GM18907 (cell line): Measurements from ENCODE around the gene PTPN9.
"Not testable (repeated sequence)": the region's sequence is repeated elsewhere in the genome, so short reads cannot be mapped to it uniquely, and the experiment has no call there.

Experiments
- ATAC-seq: cut with Tn5 transposase; IDR thresholded peaks from one replicate; pipeline ENCODE4 v1.9.1; 2021; ENCODE audit warnings: mild to moderate bottlenecking, moderate library complexity; ENCODE audit not compliant: unreplicated experiment

PTPN9 gene

DNA sequence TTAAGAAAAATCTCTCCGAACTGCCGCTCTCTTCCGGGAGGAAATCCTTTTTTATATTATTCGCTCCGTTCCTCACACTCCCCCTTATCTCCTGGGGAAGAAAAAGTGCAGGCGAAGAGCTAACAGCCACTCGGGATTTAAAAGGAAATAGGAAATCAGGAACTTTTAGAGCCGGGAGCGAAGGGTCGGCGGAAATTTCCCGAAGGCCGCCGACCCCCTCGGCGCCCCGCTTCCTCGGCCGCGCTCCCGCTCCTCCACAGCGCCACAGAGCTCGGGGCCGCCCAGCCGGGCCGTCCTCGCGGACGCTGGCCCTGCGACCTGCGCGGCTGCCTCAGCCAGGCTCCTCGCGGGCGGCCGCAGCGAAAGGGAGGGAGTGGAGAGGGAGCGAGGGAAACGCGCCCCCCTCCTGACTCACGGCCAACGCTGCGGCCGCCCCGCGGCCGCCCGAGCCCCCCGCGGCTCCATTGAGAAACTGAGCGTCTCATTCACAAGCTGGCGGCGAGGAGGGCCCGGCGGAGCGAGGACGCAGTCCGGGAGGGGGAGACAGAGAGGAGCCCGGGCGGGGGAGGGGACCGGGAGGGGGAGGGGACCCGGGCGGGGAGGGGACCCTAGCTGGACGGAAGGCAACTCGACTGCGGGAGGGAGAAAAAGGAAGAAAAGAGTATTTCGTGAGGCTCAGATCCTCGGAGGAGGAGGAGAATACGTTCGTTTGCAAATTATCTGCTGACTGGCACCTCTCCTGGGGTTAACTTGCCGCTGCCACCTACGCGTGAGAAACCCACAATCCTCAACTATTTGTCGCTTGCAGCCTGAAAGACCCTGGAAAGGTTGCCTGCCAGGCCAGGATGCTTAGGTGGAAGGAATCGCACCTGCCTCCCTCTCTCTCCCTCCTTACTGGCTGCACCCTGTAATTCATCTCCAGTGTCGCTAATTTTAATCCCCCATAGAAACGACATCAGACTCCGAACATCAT lies at the start of gene PTPN9:
Gene PTPN9 (minus strand): TSS at position 368 of the 973 bp plus-strand sequence. CDS start 539 bp downstream, outside the sequence.
- peak; percentile 58 for ATAC-seq

DNA sequence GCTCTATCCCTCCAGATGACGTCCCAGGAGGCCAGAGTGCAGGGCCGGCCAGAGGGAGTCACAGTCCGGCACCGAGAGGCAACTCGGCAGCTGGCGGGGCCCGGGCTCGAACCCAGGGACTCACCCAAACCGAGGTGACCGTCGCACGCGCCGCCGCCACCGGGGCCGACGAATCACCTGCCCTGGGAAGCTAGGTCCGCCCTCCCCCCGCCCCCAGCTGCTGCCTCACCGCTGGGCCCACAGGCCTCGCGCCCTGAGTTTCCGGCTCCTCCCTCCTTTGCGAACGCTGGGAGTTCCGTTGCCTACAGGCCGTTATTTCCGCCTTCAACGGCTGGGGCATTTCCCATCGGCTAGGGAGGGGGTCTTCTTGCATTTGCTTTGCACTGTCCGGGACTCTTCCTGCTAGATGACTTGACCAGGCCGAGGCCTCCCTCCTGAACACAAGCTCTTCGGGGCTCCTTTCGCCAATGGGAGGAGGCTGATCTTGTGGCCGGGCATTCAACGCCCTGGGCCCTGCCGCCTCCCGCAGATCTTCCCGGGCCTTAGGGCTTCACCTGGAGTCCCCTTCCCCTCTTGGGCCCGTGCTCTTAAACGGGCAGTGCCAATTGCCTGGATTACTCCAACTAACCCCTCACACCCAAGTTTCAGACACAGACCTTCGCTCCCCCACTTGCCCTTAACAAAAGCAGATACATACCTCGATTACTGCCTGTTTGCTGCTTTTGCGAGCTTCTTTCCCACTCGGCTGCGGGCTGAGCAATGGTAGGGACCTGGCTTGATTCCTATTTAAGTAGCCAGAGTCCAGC lies 46.6 kb upstream of the PTPN9 start, which contains the start of gene SNUPN:
Gene SNUPN (minus strand): TSS at position 184 of the 806 bp plus-strand sequence. CDS start 4,674 bp downstream, outside the sequence.
- peak; percentile 80 for ATAC-seq

DNA sequence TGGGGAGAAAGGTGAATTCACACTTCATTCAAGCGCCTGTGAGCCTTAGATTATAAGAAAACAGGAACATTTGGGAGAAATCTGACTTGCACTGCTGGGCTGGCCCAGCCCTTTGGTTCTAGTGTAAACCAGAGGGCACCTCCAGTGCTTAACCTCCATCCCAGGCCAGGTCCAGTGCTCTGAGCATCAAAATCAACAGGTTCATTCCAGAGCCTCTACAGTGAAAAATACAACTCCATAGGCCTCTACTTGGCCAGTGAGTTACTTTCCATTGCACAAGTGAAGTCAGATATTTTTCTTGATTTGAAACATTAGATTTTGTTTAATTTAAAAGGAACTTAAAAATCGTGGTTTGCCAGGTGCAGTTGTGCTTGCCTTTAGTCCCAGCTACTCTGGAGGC lies 43.4 kb upstream of the PTPN9 start:
- ATAC-seq: no peak

DNA sequence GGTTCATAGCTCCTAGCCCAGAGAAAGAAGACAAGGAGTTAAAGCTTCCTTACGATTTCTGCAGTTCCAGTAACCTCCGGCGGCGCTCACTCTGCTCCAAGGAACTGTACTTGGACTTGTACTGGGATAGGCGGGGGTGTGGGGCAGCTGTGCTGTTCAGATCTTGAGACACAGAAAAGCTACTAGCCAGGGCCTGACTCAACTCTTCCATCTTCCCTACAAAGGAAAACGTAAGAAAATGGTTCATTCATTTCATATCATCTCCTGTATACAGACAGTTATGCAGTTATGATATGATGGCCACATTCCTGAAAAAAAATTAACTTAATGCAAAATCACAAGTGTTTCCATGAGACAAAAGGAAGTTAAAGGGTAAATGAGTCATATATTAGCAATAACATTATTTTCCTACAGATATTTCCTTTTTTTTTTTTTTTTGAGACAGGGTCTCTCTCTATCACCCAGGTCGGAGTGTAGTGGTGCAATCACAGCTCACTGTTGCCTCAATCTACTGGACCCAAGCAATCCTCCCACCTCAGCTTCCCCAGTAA lies 41.8 kb upstream of the PTPN9 start:
- no peak for ATAC-seq

DNA sequence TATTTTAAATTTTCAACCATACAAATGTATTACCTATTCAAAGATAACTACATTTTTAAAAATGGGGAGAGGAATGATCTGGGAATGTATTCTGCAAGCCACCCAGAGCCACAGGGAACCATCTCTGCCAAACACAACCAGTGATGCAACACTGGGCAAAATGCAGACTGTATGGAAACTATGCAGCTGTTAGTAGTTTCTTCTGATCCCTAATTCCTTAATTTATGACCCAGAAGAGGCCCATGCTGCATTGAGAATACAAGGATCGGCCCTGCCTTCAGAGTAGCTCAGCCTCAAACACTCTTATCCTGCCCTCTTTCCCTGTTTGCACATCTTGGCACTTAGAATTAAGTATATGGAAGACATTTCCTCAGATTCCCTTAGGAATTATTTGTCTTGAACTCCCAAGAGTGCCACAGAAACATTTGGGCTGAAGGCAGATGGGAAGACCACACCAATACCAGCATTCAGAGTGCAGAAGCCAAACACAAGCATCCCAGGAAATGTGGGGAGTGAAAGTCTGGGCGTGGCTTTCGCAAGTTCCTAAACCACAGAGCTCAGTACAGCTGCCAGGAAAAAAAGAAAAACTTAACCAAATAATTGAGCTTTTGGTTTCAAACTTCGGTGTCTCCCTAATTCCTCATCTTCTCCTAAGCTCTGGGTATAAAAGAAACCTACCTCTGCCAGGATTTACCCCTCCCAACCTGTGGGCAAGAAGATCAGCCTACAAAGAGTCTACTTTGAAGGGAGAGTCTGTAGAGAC lies 41.1 kb upstream of the PTPN9 start:
- no peak for ATAC-seq

DNA sequence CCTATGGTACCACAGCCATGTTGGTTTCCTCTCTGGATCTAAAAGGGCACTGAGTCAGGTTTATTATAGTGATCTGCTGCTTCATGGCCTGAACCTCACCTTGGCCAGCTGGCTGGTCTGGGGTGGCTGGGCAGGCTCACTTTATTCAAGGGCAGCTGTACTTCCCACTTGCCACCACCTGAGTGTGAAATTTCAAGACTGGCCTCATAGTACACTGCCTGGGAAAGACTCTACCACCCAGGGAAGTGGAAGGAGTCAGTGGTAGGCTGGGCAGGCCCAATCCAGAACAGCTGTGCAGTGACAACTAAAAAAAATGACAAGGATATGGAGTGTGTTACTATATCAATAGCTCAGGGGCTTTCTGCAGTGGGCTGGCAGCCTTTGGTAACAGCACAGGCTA lies 37.7 kb upstream of the PTPN9 start:
- ATAC-seq: no peak

DNA sequence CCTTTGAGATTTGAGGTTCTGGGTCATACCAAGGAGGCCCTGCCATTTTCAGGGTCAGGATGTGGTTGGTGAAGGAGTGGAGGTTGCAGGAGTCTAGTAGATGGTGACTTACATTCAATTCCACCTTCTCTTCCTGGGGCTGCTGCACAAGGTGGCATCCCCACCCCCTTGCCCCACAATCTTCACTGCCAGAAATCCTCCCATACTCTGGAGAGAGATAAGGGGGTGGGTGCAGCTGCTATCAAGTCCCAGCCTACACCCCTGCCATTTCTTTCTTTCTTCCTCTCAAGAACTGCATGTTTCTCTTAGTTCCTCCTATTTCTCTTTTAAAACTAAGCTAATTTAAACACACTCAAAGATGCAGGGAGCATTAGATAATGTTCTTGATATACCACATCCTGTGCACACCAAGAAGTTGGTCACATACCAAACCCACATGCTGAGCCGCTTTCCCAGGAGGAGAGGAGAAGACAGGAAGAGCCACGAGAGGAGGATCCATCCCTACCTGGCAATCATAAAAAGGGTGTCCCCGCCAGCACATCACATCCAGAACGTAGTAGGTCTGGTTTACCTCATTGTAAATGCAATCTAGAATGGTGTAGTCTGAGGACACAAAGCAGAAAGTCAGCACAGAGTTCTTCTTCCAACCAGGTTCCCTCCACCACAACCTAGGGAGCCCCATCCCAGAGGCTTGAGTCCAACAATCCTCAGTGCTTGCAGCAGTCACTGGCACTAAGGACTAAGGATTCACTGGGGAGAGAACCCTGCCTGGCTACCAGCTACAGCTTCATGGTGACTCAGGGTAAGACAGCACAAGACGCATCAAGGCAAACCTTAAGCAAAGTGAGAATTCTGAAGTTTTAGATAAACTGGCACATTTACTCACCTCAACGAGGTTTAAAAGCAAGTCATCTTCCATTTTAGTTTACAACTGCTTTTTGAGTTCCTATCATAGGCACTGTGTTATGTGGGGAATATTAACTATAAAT lies 27.9 kb upstream of the PTPN9 start:
- no peak for ATAC-seq

DNA sequence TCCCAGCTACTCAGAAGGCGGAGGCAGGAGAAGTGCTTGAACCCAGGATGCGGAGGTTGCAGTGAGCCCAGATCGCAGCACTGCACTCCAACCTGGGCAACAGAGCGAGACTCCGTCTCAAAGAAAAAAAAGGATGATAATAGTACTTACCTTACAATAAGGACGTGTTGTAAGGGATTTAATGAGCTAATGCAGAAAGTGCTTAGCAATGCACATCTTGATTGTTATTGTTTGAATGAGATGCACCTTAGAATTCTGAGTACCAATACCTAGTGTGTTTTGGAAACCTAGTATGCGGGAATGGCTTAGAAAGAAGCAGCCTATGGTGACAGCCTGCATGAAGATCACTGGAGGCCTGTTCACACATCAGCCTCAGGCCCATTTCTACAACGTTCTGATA lies 26.9 kb upstream of the PTPN9 start:
- no peak for ATAC-seq

DNA sequence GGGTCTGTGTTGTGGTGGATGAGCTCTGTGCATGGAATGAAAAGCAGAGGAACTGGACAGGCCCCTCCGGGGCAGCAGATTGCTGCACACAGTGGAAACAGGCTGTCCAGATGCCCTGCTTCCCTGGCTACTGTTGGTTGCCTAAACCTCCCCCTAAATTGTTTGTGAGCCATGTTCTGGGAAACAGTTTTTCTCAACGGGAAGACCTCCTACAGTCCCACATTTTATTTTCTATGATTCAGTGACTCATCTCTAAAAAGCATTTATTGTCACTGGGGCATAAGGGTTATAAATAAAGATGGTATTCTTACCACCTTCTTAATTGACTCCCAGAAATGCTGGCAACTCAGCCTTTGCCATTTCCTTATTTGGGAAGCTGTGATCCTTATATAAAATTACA lies 20.3 kb upstream of the PTPN9 start:
- no peak for ATAC-seq

DNA sequence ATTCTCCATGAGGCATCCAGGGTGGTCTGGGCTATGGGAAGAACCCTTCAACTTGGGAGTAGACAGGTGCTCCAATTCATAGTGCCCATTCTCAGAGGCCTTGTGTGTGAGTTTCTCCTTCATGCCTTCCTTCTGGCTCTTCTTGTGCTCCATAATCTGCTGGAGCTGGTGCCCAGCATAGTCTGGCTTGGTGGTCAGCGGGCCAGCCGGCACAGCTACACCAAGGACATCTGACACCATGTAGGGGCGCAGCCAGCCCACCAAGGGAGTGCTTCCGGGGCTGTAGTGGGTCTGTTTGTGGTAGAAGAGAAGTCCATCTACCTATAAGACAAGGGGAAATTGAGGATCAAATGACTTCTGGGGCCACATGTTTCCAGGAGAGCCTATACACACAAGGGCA lies 19.2 kb upstream of the PTPN9 start:
- no peak for ATAC-seq

DNA sequence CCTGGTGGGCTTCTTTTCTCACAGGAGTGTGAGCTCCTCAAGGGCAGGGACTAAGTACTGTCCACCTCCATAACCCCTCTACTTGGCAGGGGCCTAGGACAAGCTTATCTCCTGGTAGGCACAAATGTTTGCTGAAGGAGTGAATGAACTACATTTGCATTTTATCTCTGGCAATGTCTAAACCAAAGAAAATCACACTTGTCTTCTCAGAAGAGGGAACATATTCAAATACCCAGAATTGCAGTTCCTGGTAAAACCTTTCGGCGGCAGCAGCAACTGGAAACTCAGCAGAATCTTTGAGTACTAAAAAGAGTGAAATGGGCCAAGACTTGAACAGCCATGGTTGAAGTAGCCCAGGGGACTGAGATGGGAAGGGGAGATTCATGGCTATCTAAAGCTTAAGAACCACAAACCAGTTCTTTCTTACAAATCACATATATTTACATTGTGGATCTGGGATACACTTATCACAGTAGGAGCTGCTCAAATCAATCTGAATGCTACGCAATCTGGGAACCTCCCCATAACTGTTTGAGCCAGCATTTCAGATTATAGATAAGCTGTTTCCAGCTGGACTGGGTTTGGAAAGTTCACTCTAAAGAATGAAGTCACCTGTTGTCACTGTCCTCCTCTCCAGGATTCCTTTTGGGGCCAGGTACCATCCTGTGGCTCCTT lies 18.7 kb upstream of the PTPN9 start:
- no peak for ATAC-seq

DNA sequence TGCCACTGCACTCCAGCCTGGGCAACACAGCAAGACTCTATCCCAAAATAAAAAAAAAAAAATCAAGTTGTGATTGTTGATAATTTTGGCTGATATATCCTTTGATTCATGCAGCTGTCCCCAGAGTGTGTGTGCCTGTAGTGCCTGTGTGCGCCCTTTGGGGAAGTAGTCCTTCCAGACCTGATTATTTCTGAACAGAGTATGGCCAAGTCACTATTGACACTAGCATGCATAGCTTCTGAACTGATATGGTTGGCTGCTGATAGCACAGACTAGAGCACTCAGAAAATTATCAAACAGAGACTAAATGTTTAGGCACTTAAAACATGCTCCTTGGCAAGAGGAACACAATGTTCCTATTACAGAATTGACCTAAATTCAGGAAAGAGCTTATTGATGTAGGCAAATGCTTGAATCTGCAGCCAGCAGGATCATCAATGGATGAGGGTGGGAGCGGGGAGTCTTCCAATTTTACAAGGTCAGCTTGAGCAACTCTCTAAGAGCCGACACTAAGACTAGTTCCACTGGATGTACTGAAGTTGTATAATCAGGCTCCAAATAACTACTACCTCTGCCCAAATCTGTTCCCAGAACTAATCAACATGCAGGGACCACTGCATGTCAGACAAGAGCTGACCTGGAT lies 17.7 kb upstream of the PTPN9 start:
- ATAC-seq: no peak

DNA sequence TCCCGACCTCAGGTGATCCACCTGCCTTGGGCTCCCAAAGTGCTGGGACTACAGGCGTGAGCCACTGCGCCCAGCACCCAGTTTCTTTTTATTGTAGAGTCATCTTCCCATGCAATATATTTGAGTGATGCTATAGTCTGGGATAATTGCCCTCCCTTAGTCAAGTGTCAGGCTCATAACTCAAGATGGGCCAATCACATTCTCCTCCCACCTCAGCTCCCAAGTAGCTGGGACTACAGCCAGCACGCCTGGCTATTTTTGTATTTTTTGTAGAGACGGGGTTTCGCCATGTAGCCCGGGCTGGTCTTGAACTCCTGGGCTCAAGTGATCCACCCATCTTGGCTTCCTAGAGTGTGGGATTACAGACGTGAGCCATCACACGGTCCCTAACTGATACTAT lies 15.2 kb upstream of the PTPN9 start:
- ATAC-seq: no peak

DNA sequence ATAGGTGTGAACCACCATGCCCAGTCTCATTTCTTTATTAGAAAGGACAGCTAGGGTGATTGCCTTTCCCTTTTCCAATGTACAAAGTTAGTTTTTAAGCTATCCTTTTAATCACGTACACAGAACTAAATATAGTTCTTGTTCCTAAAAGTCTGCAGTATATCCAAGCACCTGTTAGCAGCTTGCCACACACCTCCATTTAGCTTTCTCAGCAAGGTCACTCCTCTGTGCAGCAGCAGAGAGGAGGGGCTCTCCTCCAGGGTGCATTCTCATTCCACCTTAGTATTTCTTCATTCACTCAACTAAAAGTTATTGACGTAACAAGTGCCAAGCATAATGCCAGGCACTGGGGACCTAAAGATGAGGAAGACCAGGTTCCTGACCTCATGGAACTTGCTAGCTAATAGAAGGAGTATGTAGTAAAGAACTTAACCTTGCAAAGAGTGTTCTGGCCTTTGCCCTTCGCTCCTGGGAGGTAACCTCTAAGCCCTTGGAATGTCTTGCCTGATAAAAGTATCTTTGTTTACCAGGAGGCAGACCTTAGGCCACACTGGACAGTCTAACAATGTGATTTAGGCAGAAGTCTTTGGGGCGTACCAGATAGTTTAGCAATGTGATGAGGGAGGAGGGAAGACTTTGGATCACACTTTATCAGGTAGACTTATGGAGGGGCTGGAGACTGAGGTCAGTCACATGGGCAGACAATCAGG lies 12.7 kb upstream of the PTPN9 start:
- no peak for ATAC-seq

DNA sequence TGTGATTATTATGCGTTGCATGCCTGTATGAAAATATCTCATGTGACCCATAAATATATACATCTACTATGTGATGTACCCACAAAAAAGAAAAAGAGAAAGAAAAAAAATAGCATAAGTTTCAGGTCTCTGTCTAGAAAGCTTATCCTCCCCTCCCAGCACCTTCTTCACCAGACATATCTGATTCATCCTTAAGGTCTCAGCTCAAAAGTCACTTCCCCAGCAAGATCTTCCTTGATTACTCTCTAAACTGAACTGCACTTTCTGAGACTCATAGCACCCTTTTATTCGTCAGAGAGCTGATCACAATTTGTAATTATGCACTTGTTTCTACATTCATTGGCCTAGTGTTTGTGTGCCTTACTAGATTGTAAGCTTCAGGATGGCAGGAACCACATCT lies 11.1 kb upstream of the PTPN9 start:
- no peak for ATAC-seq

DNA sequence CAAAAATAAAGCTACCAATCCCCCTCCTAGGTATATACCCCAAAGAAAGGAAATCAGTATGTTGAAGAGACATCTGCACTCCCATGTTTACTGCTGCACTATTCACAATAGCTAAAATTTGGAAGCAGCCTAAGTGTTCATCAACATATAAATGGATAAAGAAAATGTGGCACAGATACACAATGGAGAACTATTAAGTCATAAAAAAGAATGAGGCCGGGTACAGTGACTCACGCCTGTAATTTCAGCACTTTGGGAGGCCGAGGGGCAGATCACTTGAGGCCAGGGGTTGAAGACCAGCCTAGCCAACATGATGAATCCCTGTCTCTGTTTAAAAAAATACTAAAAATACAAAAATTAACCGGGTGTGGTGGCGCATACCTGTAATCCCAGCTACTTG lies 10.0 kb upstream of the PTPN9 start:
- ATAC-seq: no peak

DNA sequence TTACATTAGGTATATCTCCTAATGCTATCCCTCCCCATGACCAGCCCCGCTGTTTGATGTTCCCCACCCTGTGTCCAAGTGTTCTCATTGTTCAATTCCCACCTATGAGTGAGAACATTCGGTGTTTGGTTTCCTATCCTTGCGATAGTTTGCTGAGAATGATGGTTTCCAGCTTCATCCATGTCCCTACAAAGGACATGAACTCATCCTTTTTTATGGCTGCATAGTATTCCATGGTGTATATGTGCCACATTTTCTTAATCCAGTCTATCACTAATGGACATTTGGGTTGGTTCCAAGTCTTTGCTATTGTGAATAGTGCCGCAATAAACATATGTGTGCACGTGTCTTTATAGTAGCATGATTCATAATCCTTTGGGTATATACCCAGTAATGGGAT lies 7.3 kb upstream of the PTPN9 start:
- ATAC-seq: not testable (repeated sequence)

DNA sequence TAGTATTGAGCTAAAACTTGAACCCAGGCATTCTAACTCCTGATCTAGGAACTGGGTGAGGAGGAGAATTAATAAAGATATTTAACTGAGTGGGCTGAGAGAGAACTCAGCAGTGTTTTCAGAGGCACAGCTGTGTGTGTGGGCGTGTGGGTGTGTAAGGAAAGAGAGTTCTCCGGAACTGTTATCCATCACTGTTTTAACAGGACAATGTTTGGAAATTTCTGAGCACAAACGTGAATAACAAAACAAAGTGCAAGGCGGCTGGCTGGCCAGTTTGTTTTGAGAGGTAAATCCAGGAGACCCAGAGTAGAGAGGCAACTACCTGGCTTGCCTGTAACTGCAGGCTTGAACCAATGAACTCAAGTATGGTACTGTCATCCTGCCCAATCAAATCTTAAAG lies 5.0 kb upstream of the PTPN9 start:
- no peak for ATAC-seq
